ENCODE results near the gene RPL10A. TPM values are rescaled to one million over a fixed set of nuclear protein-coding genes. Genes with fewer than 3 reads are reported as not detected.

The RPL10A gene
- total and polyA plus RNA-seq, 2 of the 13 experiments (the other 11 are each of a cell fraction or from before 2014, with no cell fraction given), result 1,854 to 2,726 TPM

GRCh38 chr6:35452183-35453090 is 15.8 kb upstream of the RPL10A start, which contains the start of gene FANCE (continued):
- peak; percentile 70; the same call in 1 of the 2 replicates for TF ChIP-seq ARID2 (CRISPR knock-in tag; IDR thresholded peaks at IDR 0.05; ENCODE audit: borderline replicate concordance)
- no peak for TF ChIP-seq ISX (CRISPR knock-in tag; conservative IDR thresholded peaks at IDR 0.05)
- TF ChIP-seq NFYB (CRISPR knock-in tag; IDR thresholded peaks at IDR 0.05), result peak; percentile 44
- TF ChIP-seq HOXA9 (CRISPR knock-in tag; IDR thresholded peaks at IDR 0.05; ENCODE audit: borderline replicate concordance), result no peak
- peak; percentile 85 for TF ChIP-seq TARDBP (CRISPR knock-in tag; IDR thresholded peaks at IDR 0.05)
- TF ChIP-seq, protein P1, sequence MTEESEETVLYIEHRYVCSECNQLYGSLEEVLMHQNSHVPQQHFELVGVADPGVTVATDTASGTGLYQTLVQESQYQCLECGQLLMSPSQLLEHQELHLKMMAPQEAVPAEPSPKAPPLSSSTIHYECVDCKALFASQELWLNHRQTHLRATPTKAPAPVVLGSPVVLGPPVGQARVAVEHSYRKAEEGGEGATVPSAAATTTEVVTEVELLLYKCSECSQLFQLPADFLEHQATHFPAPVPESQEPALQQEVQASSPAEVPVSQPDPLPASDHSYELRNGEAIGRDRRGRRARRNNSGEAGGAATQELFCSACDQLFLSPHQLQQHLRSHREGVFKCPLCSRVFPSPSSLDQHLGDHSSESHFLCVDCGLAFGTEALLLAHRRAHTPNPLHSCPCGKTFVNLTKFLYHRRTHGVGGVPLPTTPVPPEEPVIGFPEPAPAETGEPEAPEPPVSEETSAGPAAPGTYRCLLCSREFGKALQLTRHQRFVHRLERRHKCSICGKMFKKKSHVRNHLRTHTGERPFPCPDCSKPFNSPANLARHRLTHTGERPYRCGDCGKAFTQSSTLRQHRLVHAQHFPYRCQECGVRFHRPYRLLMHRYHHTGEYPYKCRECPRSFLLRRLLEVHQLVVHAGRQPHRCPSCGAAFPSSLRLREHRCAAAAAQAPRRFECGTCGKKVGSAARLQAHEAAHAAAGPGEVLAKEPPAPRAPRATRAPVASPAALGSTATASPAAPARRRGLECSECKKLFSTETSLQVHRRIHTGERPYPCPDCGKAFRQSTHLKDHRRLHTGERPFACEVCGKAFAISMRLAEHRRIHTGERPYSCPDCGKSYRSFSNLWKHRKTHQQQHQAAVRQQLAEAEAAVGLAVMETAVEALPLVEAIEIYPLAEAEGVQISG (CRISPR knock-in tag; IDR thresholded peaks at IDR 0.05), result peak; percentile 61
- 0 out of 2 replicates have a peak, but pooled peaks have one; percentile 48 for TF ChIP-seq FOXO4 (CRISPR knock-in tag; conservative IDR thresholded peaks at IDR 0.05)
- TF ChIP-seq NFKBIZ (CRISPR knock-in tag; IDR thresholded peaks at IDR 0.05), result peak; percentile 68; the same call in 1 of the 2 replicates
- peak; percentile 60; the same call in 1 of the 2 replicates for TF ChIP-seq RFXAP (CRISPR knock-in tag; IDR thresholded peaks at IDR 0.05; ENCODE audit: borderline replicate concordance)
- TF ChIP-seq, protein P2, sequence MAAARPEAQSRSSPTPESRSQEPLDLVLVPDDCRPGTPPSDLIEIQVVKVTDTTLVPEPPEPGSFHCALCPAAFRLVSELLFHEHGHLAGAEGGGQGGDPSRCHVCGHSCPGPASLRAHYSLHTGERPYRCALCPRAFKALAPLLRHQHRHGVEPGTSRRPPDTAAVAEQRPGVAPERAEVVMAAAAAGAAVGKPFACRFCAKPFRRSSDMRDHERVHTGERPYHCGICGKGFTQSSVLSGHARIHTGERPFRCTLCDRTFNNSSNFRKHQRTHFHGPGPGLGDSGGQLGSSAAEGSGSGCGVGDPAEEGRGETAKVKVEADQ (CRISPR knock-in tag; IDR thresholded peaks at IDR 0.05; ENCODE audit: borderline replicate concordance), result no peak
- TF ChIP-seq NFRKB (IDR thresholded peaks at IDR 0.05), result no peak
- TF ChIP-seq HBP1 (CRISPR knock-in tag; IDR thresholded peaks at IDR 0.05; ENCODE audit: low read depth), result peak; percentile 74; the same call in 1 of the 2 replicates
- no peak for TF ChIP-seq ZFP36 (IDR thresholded peaks at IDR 0.05; ENCODE audit: borderline replicate concordance, low read depth, low read length, partially characterized antibody)
- TF ChIP-seq, protein P3, sequence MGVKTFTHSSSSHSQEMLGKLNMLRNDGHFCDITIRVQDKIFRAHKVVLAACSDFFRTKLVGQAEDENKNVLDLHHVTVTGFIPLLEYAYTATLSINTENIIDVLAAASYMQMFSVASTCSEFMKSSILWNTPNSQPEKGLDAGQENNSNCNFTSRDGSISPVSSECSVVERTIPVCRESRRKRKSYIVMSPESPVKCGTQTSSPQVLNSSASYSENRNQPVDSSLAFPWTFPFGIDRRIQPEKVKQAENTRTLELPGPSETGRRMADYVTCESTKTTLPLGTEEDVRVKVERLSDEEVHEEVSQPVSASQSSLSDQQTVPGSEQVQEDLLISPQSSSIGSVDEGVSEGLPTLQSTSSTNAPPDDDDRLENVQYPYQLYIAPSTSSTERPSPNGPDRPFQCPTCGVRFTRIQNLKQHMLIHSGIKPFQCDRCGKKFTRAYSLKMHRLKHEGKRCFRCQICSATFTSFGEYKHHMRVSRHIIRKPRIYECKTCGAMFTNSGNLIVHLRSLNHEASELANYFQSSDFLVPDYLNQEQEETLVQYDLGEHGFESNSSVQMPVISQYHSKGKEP (CRISPR knock-in tag; IDR thresholded peaks at IDR 0.05), result no peak
- no peak for TF ChIP-seq ZNF674 (CRISPR knock-in tag; IDR thresholded peaks at IDR 0.05; ENCODE audit: low read depth)
- peak; percentile 44 for TF ChIP-seq ZNF143 (CRISPR knock-in tag; IDR thresholded peaks at IDR 0.05)
- TF ChIP-seq BORCS8-MEF2B (CRISPR knock-in tag; IDR thresholded peaks at IDR 0.05), result peak; percentile 96
- no peak for TF ChIP-seq MBNL3 (CRISPR knock-in tag; conservative IDR thresholded peaks at IDR 0.05)
- TF ChIP-seq ZNF101 (CRISPR knock-in tag; IDR thresholded peaks at IDR 0.05; ENCODE audit: borderline replicate concordance, low read depth), result no peak
- no peak for TF ChIP-seq ZNF468 (CRISPR knock-in tag; IDR thresholded peaks at IDR 0.05)
- TF ChIP-seq ZNF567 (CRISPR knock-in tag; IDR thresholded peaks at IDR 0.05; ENCODE audit: borderline replicate concordance), result peak; percentile 70; the same call in 1 of the 2 replicates
